Caco-2 (cell line): Measurements from ENCODE around the gene HOXB6. TPM values are rescaled to one million over a fixed set of nuclear protein-coding genes. Genes with fewer than 3 reads are reported as not detected.

Experiments
- BruUV-seq: library from RNA; stranded (reverse); fragments of 400-500 nt; replicated peaks from 2 replicates; lab custom pipeline; 2021; lab: Mats Ljungman, UMichigan
- CTCF ChIA-PET: fragments of 300-600 bp; sonication (Branson Sonifier 250); formaldehyde crosslinking; loops from one replicate; lab custom pipeline; 2022; ENCODE audit warnings: antibody characterized with exemption; lab: Charles Lee
- POLR2A ChIA-PET: fragments of 300-600 bp; sonication (Branson Sonifier 250); formaldehyde crosslinking; loops from one replicate; lab custom pipeline; 2022; ENCODE audit warnings: antibody characterized with exemption; lab: Charles Lee
- DNase-seq, 2 experiments: peaks; one replicate each; pipeline versions ENCODE4 v3.0.0 to v3.0.0-alpha.2; 2020 to 2022
- H3K27me3 ChIP-seq: replicated peaks from 2 replicates; pipeline ENCODE4 v1.6.0; 2011; ENCODE audit warnings: low read length; ENCODE audit not compliant: control insufficient read depth, insufficient read depth
- H3K36me3 ChIP-seq: 2 replicates; pipeline ENCODE4 v1.5.1; 2011; ENCODE audit warnings: low read length; ENCODE audit not compliant: control insufficient read depth, insufficient read depth
- H3K4me1 ChIP-seq: fragments of 250-450 bp; sonication (Bioruptor Pico); 2 replicates; pipeline ENCODE4 v1.5.1; 2020; ENCODE audit warnings: mild to moderate bottlenecking
- H3K4me3 ChIP-seq: 2 replicates; pipeline ENCODE4 v1.5.1; 2011; ENCODE audit warnings: low read depth, mild to moderate bottlenecking, control low read depth, low read length
- H3K9me3 ChIP-seq: fragments of 250-450 bp; sonication (Bioruptor Pico); 2 replicates; pipeline ENCODE4 v1.5.1; 2020; ENCODE audit warnings: mild to moderate bottlenecking, moderate library complexity
- H3K27ac Mint-ChIP-seq: one replicate; pipeline ENCODE4 v1.8.0; 2022; ENCODE audit warnings: mixed read lengths; ENCODE audit not compliant: unreplicated experiment
- H3K27me3 Mint-ChIP-seq: one replicate; pipeline ENCODE4 v1.8.0; 2022; ENCODE audit warnings: mixed read lengths; ENCODE audit not compliant: insufficient read depth, unreplicated experiment
- H3K36me3 Mint-ChIP-seq: one replicate; pipeline ENCODE4 v1.8.0; 2022; ENCODE audit warnings: mild to moderate bottlenecking, mixed read lengths; ENCODE audit not compliant: insufficient read depth, unreplicated experiment
- H3K4me1 Mint-ChIP-seq: one replicate; pipeline ENCODE4 v1.8.0; 2022; ENCODE audit warnings: low read depth, mixed read lengths; ENCODE audit not compliant: unreplicated experiment
- H3K4me3 Mint-ChIP-seq: one replicate; pipeline ENCODE4 v1.8.0; 2022; ENCODE audit warnings: mild to moderate bottlenecking, moderate library complexity, mixed read lengths; ENCODE audit not compliant: unreplicated experiment
- H3K9me3 Mint-ChIP-seq: one replicate; pipeline ENCODE4 v1.8.0; 2022; ENCODE audit warnings: mixed read lengths; ENCODE audit not compliant: unreplicated experiment
- intact Hi-C: fragments of 100-400 bp; cut with micrococcal nuclease; formaldehyde crosslinking; loops from one replicate; pipeline ENCODE4 v1.10.0; 2022; ENCODE audit not compliant: unreplicated experiment
- total RNA-seq: library from RNA; stranded (reverse); gene quantifications from 2 replicates; pipeline ENCODE4 v1.2.3, GENCODE V29; 2022
- TF ChIP-seq, protein P1 (sequence below), 2 experiments: fragments of 200-600 bp in 1 of 2; IDR thresholded peaks; 1 replicate in 1 of 2; 2 replicates in 1 of 2; pipeline versions ENCODE4 v1.5.1 to v1.8.0; 2011 to 2022; ENCODE audit warnings: antibody characterized with exemption in 1 of 2, control low read depth in 1 of 2, inconsistent platforms in 1 of 2, low read depth in 1 of 2, low read length in 1 of 2, mild to moderate bottlenecking in 1 of 2, moderate library complexity in 1 of 2; ENCODE audit not compliant: insufficient read depth in 1 of 2, severe bottlenecking in 1 of 2, unreplicated experiment in 1 of 2

Gene HOXB6
- total RNA-seq, 1 experiment from 2014 or later = 1.9 TPM

GRCh38 chr17:48568499-48569239, 36.1 kb downstream of the HOXB6 start:
- no peaks in the 10 kb centered on the region for H3K9me3 ChIP-seq
- no peaks in the 10 kb centered on the region for H3K4me1 Mint-ChIP-seq
- TF ChIP-seq, protein P1, sequence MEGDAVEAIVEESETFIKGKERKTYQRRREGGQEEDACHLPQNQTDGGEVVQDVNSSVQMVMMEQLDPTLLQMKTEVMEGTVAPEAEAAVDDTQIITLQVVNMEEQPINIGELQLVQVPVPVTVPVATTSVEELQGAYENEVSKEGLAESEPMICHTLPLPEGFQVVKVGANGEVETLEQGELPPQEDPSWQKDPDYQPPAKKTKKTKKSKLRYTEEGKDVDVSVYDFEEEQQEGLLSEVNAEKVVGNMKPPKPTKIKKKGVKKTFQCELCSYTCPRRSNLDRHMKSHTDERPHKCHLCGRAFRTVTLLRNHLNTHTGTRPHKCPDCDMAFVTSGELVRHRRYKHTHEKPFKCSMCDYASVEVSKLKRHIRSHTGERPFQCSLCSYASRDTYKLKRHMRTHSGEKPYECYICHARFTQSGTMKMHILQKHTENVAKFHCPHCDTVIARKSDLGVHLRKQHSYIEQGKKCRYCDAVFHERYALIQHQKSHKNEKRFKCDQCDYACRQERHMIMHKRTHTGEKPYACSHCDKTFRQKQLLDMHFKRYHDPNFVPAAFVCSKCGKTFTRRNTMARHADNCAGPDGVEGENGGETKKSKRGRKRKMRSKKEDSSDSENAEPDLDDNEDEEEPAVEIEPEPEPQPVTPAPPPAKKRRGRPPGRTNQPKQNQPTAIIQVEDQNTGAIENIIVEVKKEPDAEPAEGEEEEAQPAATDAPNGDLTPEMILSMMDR (IDR thresholded peaks at IDR 0.05; ENCODE audit: insufficient read depth in 1 of 2, low read depth in 1 of 2, low read length in 1 of 2, severe bottlenecking in 1 of 2, unreplicated experiment in 1 of 2) = no peak
- H3K36me3 Mint-ChIP-seq = no peaks in the 10 kb centered on the region
- no peaks in the 10 kb centered on the region for H3K9me3 Mint-ChIP-seq
- H3K27me3 ChIP-seq = no peaks in the 10 kb centered on the region
- no peak for DNase-seq
- no peaks in the 10 kb centered on the region for H3K27me3 Mint-ChIP-seq
- no peak overlapping the region for H3K27ac Mint-ChIP-seq
- peaks cover 17% of the 10 kb centered on the region for H3K4me1 ChIP-seq
- ChIA-PET CTCF (no interaction called here), POLR2A (no interaction called here)
- H3K36me3 ChIP-seq = no peaks in the 10 kb centered on the region
- H3K4me3 ChIP-seq = no peak overlapping the region
- no TSS peak for BruUV-seq
- intact Hi-C loops = no loop called here
- H3K4me3 Mint-ChIP-seq = no peak overlapping the region

DNA sequence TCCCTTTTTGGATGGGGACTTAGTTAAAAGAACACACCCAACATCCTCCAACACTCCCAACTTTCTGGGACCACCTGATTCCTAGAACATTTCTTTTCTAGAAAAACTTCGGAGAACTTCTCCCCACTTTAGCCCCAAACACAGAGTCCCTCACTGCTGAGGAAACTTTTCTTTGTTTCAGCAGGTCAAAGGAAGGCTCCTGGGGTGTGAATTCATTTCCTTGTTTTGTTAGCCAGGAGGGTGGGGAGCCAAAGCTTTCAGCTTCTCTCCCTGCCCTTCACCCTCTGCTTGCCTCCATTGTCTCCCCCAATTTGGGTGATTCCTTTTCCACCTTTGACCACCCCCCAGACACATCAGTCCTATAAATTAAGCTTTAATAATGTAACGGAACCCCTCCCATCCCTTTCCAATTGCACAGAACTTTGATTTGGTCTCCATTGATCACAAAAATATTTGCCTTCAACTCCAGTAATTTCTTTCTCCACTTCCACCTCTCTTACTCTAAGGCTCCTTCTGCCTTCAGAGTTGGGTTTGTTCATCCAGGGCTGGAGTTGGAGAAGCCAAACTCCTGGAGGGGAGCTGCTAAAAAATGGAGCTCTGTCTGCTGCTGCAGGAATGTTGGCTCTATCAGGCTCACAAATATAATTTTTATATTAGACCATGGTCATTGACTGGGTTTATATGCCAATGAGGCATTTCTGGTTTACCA, 37.0 kb downstream of the HOXB6 start:
- no TSS peak for BruUV-seq
- TF ChIP-seq, protein P1 (IDR thresholded peaks at IDR 0.05; ENCODE audit: insufficient read depth in 1 of 2, low read depth in 1 of 2, low read length in 1 of 2, severe bottlenecking in 1 of 2, unreplicated experiment in 1 of 2) = no peak
- H3K4me1 Mint-ChIP-seq = no peaks in the 10 kb centered on the region
- CTCF ChIA-PET = no interaction called here
- POLR2A ChIA-PET = no interaction called here
- no peaks in the 10 kb centered on the region for H3K9me3 Mint-ChIP-seq
- no peak overlapping the region for H3K4me3 Mint-ChIP-seq
- H3K4me1 ChIP-seq = peaks cover 17% of the 10 kb centered on the region
- H3K9me3 ChIP-seq = no peaks in the 10 kb centered on the region
- no peak overlapping the region for H3K4me3 ChIP-seq
- no peaks in the 10 kb centered on the region for H3K27me3 Mint-ChIP-seq
- intact Hi-C loops = no loop called here
- H3K27ac Mint-ChIP-seq = no peak overlapping the region
- no peak for DNase-seq
- no peaks in the 10 kb centered on the region for H3K36me3 ChIP-seq
- no peaks in the 10 kb centered on the region for H3K27me3 ChIP-seq
- H3K36me3 Mint-ChIP-seq = no peaks in the 10 kb centered on the region

- H3K4me1 Mint-ChIP-seq = no peaks in the 10 kb centered on the region
- H3K27me3 ChIP-seq = no peaks in the 10 kb centered on the region
Measured at GRCh38 chr17:48567209-48567608, 37.6 kb downstream of the HOXB6 start.

More at GRCh38 chr17:48567209-48567608, 37.6 kb downstream of the HOXB6 start:
- H3K27ac Mint-ChIP-seq = no peak overlapping the region
- TF ChIP-seq, protein P1 (IDR thresholded peaks at IDR 0.05; ENCODE audit: insufficient read depth in 1 of 2, low read depth in 1 of 2, low read length in 1 of 2, severe bottlenecking in 1 of 2, unreplicated experiment in 1 of 2) = no peak
- no peaks in the 10 kb centered on the region for H3K9me3 Mint-ChIP-seq
- BruUV-seq = no TSS peak
- no peak for DNase-seq
- ChIA-PET POLR2A (no interaction called here), CTCF (no interaction called here)
- H3K27me3 Mint-ChIP-seq = no peaks in the 10 kb centered on the region
- intact Hi-C loops = no loop called here
- Histone ChIP-seq H3K4me1 (peaks cover 17% of the 10 kb centered on the region), H3K4me3 (no peak overlapping the region), H3K9me3 (no peaks in the 10 kb centered on the region), H3K36me3 (no peaks in the 10 kb centered on the region)
- H3K36me3 Mint-ChIP-seq = no peaks in the 10 kb centered on the region
- H3K4me3 Mint-ChIP-seq = no peak overlapping the region
